Measurements from ENCODE around the gene OBSL1.

DNA sequence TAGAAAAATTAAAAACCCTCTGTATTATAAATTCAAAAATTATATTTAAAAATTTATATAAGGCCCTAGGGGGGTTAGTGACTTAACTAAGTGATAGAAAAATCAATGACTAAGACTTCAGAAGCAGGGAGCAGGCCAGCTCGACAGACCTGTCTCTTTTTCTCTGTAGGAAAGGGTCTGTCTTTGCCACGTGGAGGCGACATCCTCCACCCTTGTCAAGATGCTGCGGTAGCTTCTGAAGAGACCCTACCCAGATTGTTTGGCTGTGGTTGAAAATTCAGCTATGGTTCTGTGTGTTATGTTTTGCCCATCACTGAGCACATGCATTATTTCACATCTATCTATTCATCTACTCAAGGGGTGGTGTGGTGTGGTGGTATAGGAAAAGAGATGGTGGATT, 47.9 kb upstream of the OBSL1 start:
- TF ChIP-seq L3MBTL2 (conservative IDR thresholded peaks at IDR 0.05) (no peak), TARDBP (IDR thresholded peaks at IDR 0.05) (no peak), FOXM1 (IDR thresholded peaks at IDR 0.05; ENCODE audit: borderline replicate concordance) (no peak), ZNF384 (IDR thresholded peaks at IDR 0.05) (no peak), ELF4 (IDR thresholded peaks at IDR 0.05) (no peak)
- TF ChIP-seq, protein P1, sequence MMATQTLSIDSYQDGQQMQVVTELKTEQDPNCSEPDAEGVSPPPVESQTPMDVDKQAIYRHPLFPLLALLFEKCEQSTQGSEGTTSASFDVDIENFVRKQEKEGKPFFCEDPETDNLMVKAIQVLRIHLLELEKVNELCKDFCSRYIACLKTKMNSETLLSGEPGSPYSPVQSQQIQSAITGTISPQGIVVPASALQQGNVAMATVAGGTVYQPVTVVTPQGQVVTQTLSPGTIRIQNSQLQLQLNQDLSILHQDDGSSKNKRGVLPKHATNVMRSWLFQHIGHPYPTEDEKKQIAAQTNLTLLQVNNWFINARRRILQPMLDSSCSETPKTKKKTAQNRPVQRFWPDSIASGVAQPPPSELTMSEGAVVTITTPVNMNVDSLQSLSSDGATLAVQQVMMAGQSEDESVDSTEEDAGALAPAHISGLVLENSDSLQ (IDR thresholded peaks at IDR 0.05), result no peak
